Mesendoderm (in vitro differentiated cells): ENCODE data around the gene PUSL1.

Experiments
- DNase-seq: peaks from one replicate; pipeline ENCODE4 v3.0.0; 2013
- H2AK5ac ChIP-seq: 2 replicates; pipeline ENCODE4 v1.6.1; 2013; ENCODE audit warnings: low read length, inconsistent platforms
- H2BK120ac ChIP-seq: 2 replicates; pipeline ENCODE4 v1.6.1; 2013; ENCODE audit warnings: low read depth, mild to moderate bottlenecking, low read length, moderate library complexity, mixed read lengths
- H2BK15ac ChIP-seq: replicated peaks from 2 replicates; pipeline ENCODE4 v1.6.1; 2013; ENCODE audit warnings: low read depth, mild to moderate bottlenecking, moderate library complexity
- H2BK5ac ChIP-seq: 2 replicates; pipeline ENCODE4 v1.6.1; 2013; ENCODE audit warnings: low read length, inconsistent platforms
- H3K18ac ChIP-seq: 2 replicates; pipeline ENCODE4 v1.6.1; 2013; ENCODE audit warnings: mild to moderate bottlenecking, low read length, mixed read lengths
- H3K23ac ChIP-seq: one replicate; pipeline ENCODE4 v1.6.1; 2013; ENCODE audit warnings: low read length
- H3K27ac ChIP-seq: 2 replicates; pipeline ENCODE4 v1.5.1; 2013; ENCODE audit warnings: low read depth, mild to moderate bottlenecking, inconsistent platforms, low read length, moderate library complexity
- H3K27me3 ChIP-seq: 2 replicates; pipeline ENCODE4 v1.6.1; 2013; ENCODE audit warnings: low read length, control low read depth, mild to moderate bottlenecking, inconsistent platforms; ENCODE audit not compliant: insufficient read depth, poor library complexity
- H3K36me3 ChIP-seq: 2 replicates; pipeline ENCODE4 v1.6.1; 2013; ENCODE audit warnings: low read length, inconsistent platforms; ENCODE audit not compliant: control insufficient read depth, insufficient read depth
- H3K4ac ChIP-seq: one replicate; pipeline ENCODE4 v1.6.1; 2013; ENCODE audit warnings: low read depth, mild to moderate bottlenecking, low read length, moderate library complexity
- H3K4me1 ChIP-seq: 2 replicates; pipeline ENCODE4 v1.6.1; 2013; ENCODE audit warnings: low read depth, low read length, inconsistent platforms; ENCODE audit not compliant: control insufficient read depth
- H3K4me2 ChIP-seq: 2 replicates; pipeline ENCODE4 v1.6.1; 2013; ENCODE audit warnings: low read length
- H3K4me3 ChIP-seq: 2 replicates; pipeline ENCODE4 v1.5.1; 2013; ENCODE audit warnings: mild to moderate bottlenecking, low read length
- H3K56ac ChIP-seq: one replicate; pipeline ENCODE4 v1.6.1; 2013; ENCODE audit warnings: low read length
- H3K79me1 ChIP-seq: 2 replicates; pipeline ENCODE4 v1.6.1; 2013; ENCODE audit warnings: low read length, inconsistent platforms
- H3K79me2 ChIP-seq: 2 replicates; pipeline ENCODE4 v1.6.1; 2013; ENCODE audit warnings: mild to moderate bottlenecking, low read length; ENCODE audit not compliant: control insufficient read depth, insufficient read depth
- H3K9ac ChIP-seq: 2 replicates; pipeline ENCODE4 v1.6.1; 2013; ENCODE audit warnings: low read length, inconsistent platforms
- H4K5ac ChIP-seq: one replicate; pipeline ENCODE4 v1.6.1; 2013; ENCODE audit warnings: low read length
- H4K8ac ChIP-seq: one replicate; pipeline ENCODE4 v1.6.1; 2013; ENCODE audit warnings: low read depth, mild to moderate bottlenecking, control low read depth, low read length, moderate library complexity
- WGBS: extraction: QIAGEN DNeasy Blood & Tissue Kit; methylation state at CpG from one replicate; pipeline ENCODE4 v1.1.7; 2013; ENCODE audit warnings: low lambda C conversion rate, missing lambda C conversion rate; ENCODE audit not compliant: insufficient coverage; ENCODE audit errors: extremely low coverage; 5-methylcytosine and 5-hydroxymethylcytosine counted together

PUSL1 gene

GRCh38 chr1:1346501-1346890, 38.1 kb downstream of the PUSL1 start:
- Histone ChIP-seq H3K36me3 (peaks cover under 1% of the 10 kb centered on the region), H3K4me1 (peaks cover 2% of the 10 kb centered on the region), H4K8ac (no peak overlapping the region), H3K79me1 (peaks cover 13% of the 10 kb centered on the region), H3K4me2 (no peak overlapping the region), H4K5ac (no peak overlapping the region), H3K23ac (no peak overlapping the region), H3K27ac (no peak overlapping the region), H3K56ac (no peak overlapping the region), H3K9ac (no peak overlapping the region), H3K79me2 (peaks cover 16% of the 10 kb centered on the region), H3K18ac (no peak overlapping the region), H3K4ac (no peak overlapping the region), H3K4me3 (no peak overlapping the region), H2AK5ac (no peak overlapping the region), H2BK120ac (no peak overlapping the region), H3K27me3 (no peaks in the 10 kb centered on the region), H2BK15ac (no peak overlapping the region), H2BK5ac (no peak overlapping the region)
- no peak for DNase-seq
- WGBS: no CpG with 5 or more reads among the region's 10 CpGs

GRCh38 chr1:1347026-1347595, 38.7 kb downstream of the PUSL1 start:
- H3K79me1 ChIP-seq: peaks cover 13% of the 10 kb centered on the region
- H2BK120ac ChIP-seq: no peak overlapping the region
- H3K56ac ChIP-seq: no peak overlapping the region
- H4K5ac ChIP-seq: no peak overlapping the region
- no peak overlapping the region for H3K27ac ChIP-seq
- no peak overlapping the region for H4K8ac ChIP-seq
- H3K23ac ChIP-seq: no peak overlapping the region
- H2BK15ac ChIP-seq: no peak overlapping the region
- no peak overlapping the region for H3K4me2 ChIP-seq
- no peaks in the 10 kb centered on the region for H3K27me3 ChIP-seq
- H3K79me2 ChIP-seq: peaks cover 16% of the 10 kb centered on the region
- no peak for DNase-seq
- H3K4me1 ChIP-seq: peaks cover 2% of the 10 kb centered on the region
- H3K4ac ChIP-seq: no peak overlapping the region
- no CpG with 5 or more reads among the region's 10 CpGs for WGBS
- H2BK5ac ChIP-seq: no peak overlapping the region
- no peak overlapping the region for H3K4me3 ChIP-seq
- no peak overlapping the region for H2AK5ac ChIP-seq
- no peak overlapping the region for H3K18ac ChIP-seq
- no peaks in the 10 kb centered on the region for H3K36me3 ChIP-seq
- H3K9ac ChIP-seq: peak overlapping the region; percentile 26

- H3K18ac ChIP-seq: no peak overlapping the region
Observed at GRCh38 chr1:1347663-1348419, 39.4 kb downstream of the PUSL1 start.

GRCh38 chr1:1348420-1349255, 40.2 kb downstream of the PUSL1 start:
- Histone ChIP-seq H3K18ac (peak overlapping the region; percentile 69), H3K23ac (no peak overlapping the region), H2BK5ac (no peak overlapping the region), H3K27me3 (no peaks in the 10 kb centered on the region), H4K5ac (no peak overlapping the region), H4K8ac (peak overlapping the region; percentile 77), H2BK120ac (no peak overlapping the region), H3K4ac (peak overlapping the region; percentile 50), H3K79me1 (peaks cover 10% of the 10 kb centered on the region), H3K79me2 (peaks cover 16% of the 10 kb centered on the region), H3K4me2 (peak overlapping the region; percentile 49), H3K27ac (no peak overlapping the region), H2BK15ac (no peak overlapping the region), H3K4me1 (peaks cover 2% of the 10 kb centered on the region), H2AK5ac (no peak overlapping the region), H3K9ac (peak overlapping the region; percentile 92), H3K56ac (peak overlapping the region; percentile 94), H3K4me3 (peak overlapping the region; percentile 56), H3K36me3 (no peaks in the 10 kb centered on the region)
- no CpG with 5 or more reads among the region's 109 CpGs for WGBS
- DNase-seq: no peak

More at GRCh38 chr1:1347663-1348419, 39.4 kb downstream of the PUSL1 start:
- Histone ChIP-seq H3K36me3 (no peaks in the 10 kb centered on the region), H4K8ac (no peak overlapping the region), H3K23ac (no peak overlapping the region), H4K5ac (no peak overlapping the region), H2BK15ac (no peak overlapping the region), H3K4me2 (peak overlapping the region; percentile 49), H2BK120ac (no peak overlapping the region), H3K79me1 (peaks cover 13% of the 10 kb centered on the region), H3K27me3 (no peaks in the 10 kb centered on the region), H2AK5ac (no peak overlapping the region), H3K9ac (peak overlapping the region; percentile 92), H3K4me3 (peak overlapping the region; percentile 56), H3K4ac (no peak overlapping the region), H3K27ac (no peak overlapping the region), H2BK5ac (no peak overlapping the region), H3K56ac (peak overlapping the region; percentile 94), H3K4me1 (peaks cover 2% of the 10 kb centered on the region), H3K79me2 (peaks cover 16% of the 10 kb centered on the region)
- WGBS: no CpG with 5 or more reads among the region's 26 CpGs
- DNase-seq: peak; percentile 71

DNA sequence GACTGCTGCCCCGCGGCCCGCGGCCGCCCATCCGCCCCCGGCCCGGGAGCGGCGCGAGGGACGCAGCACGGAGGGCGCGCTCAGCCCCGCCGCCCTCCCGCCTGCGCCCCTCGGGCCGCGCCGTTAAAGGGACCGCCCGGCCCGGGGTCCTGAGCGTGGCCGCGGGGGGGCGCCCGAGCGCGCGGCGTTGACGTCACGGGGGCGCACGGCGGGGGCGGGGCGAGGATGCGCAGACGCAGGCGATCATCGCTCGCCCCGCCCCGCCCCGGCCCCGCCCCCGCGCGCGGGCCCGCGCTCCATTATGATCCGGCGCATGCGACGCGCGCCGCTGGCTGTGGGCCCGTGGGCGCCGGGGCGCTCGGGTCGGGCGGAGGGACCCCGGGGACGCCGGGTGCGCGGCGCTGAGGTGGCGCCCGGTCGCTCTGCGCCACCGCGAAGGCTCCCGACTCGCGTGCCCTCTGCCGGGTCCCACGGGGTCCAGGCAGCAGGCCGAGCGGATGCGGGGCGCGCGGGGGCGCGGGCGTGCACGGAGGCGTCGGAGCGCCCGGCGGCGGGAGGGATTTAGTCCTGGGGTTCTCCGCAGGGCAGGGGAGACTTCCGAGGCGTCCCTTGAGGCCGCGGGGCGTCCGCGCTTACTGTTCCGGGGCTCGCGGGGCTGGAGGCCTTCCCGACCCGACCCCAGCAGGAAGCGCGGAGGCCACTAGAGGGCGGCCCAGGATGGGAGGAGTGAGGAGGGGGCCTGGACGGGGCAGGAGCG, 41.0 kb downstream of the PUSL1 start, which contains the start of gene DVL1:
Gene DVL1 (minus strand): TSS at position 163 of the 757 bp plus-strand sequence. CDS start 353 bp downstream, outside the sequence.
- Histone ChIP-seq H3K36me3 (no peaks in the 10 kb centered on the region), H4K8ac (peak within 1 kb of the TSS; percentile 93), H3K23ac (peak within 1 kb of the TSS; percentile 89), H3K79me2 (peaks cover 16% of the 10 kb centered on the region), H2BK15ac (no peak within 1 kb of the TSS), H3K9ac (peak within 1 kb of the TSS; percentile 94), H3K4me3 (peak within 1 kb of the TSS; percentile 79), H3K56ac (peak within 1 kb of the TSS; percentile 97), H2BK5ac (no peak within 1 kb of the TSS), H3K27me3 (peaks cover under 1% of the 10 kb centered on the region), H3K18ac (peak within 1 kb of the TSS; percentile 84), H4K5ac (no peak within 1 kb of the TSS), H3K4ac (peak within 1 kb of the TSS; percentile 89), H2AK5ac (no peak within 1 kb of the TSS), H3K27ac (peak within 1 kb of the TSS; percentile 60), H2BK120ac (no peak within 1 kb of the TSS), H3K4me1 (peaks cover 2% of the 10 kb centered on the region), H3K79me1 (peaks cover 10% of the 10 kb centered on the region), H3K4me2 (peak within 1 kb of the TSS; percentile 92)
- DNase-seq: peak; percentile 75
- no CpG with 5 or more reads among the region's 122 CpGs for WGBS
